HG02870 (cell line): ENCODE measurements around the gene ALMS1.
"Not testable (repeated sequence)": the region's sequence is repeated elsewhere in the genome, so short reads cannot be mapped to it uniquely, and the experiment has no call there.

Experiments used
- ATAC-seq: cut with Tn5 transposase; IDR thresholded peaks from one replicate; pipeline ENCODE4 v1.9.1; 2021; ENCODE audit warnings: mild to moderate bottlenecking, moderate library complexity; ENCODE audit not compliant: unreplicated experiment

The ALMS1 gene

DNA sequence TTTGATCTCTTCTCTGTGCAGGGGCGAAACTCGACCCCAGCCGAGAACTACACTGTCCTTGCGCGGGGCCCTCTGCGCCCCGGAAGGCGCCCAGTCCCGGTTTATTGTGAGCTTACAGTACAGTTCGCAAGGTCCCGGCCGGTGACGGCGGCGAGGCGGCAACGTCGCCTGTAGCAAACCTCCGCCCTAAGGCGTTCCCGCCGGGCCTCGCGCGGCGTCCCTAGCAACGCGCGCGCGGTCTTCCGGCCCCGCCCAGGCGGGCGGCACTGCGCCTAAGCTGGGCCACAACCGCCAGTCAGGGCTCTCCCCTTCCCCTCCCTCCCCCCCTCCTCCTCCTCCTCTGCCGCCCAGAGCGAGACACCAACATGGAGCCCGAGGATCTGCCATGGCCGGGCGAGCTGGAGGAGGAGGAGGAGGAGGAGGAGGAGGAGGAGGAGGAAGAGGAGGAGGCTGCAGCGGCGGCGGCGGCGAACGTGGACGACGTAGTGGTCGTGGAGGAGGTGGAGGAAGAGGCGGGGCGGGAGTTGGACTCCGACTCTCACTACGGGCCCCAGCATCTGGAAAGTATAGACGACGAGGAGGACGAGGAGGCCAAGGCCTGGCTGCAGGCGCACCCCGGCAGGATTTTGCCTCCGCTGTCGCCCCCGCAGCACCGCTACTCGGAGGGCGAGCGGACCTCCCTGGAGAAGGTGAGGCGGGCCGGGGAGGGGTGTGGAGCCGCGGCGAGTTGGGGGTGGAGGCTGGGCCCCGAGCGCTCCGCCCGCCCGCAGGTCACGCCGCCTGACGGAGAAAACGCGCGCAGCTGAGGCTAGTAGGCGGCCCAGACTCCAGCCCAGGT, at the start of gene ALMS1:
ALMS1 (plus strand) TSS at position 333 of the 838 bp plus-strand sequence; CDS start at position 366, 33 bp downstream.
- ATAC-seq: peak; percentile 82

GRCh38 chr2:73337828-73338227, 47.8 kb upstream of the ALMS1 start:
- ATAC-seq: no peak

DNA sequence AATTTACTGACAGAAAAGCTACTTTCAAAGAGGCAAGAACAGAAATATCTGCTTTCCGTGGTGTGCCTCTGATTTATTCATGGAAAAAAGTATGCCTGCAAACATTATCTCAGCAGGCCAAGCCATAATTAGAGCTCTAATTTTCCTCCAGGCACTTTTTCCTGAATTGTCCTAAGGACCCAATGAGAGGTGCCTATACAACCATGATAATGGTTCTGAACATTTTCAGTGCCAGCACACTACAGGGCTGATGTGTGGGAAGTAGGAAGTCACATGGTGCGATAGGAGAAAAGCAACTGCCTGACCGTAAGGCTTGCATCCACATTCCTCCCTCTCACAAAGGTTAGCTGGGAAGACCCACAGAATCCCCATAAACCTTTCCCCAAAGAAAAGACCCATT, 46.4 kb upstream of the ALMS1 start:
- no peak for ATAC-seq

DNA sequence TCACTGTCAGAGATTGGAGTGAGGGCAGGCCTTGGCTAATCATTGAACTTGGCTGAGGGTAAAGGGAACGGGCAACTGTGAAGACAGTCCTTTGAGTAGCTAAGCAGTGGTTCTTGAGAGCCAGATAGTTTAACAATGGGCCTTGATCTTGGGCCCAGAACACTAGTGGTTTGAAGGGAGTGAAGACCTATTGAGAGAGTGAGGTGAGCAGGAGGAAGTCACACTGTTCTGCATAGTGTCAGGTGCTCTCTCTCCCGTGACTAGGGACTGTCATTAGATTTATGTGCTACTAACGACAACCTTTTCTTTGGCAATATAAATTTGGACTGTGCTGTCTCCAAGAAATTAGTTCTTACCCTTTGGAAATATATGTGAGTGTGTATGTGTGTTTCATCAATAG, 44.6 kb upstream of the ALMS1 start:
- ATAC-seq: no peak

DNA sequence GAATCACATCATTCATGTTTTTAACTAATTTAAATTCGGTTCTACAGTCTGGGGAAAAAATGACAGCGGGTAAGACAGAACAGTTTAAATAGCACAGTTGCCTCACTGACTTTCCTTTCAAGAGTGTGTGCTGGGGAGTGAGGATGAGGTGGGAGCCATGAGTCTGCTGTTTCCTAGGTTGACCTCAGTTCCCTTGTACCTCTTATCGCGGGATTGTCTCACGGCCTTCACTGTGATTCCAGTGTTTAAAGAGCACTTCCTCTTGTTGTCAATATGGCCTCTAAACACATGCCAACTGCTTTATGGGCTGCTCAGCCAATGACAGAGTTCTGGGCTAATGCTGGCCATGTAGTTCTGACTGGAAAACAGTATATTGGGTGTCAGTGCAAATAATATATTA, 41.6 kb upstream of the ALMS1 start:
- no peak for ATAC-seq

GRCh38 chr2:73344747-73345146, 40.9 kb upstream of the ALMS1 start:
- ATAC-seq: not testable (repeated sequence)

GRCh38 chr2:73350035-73350691, 35.5 kb upstream of the ALMS1 start:
- ATAC-seq: no peak

GRCh38 chr2:73356097-73356496, 29.5 kb upstream of the ALMS1 start:
- ATAC-seq: no peak

- no peak for ATAC-seq
Observed at GRCh38 chr2:73359915-73360697, 25.5 kb upstream of the ALMS1 start.

DNA sequence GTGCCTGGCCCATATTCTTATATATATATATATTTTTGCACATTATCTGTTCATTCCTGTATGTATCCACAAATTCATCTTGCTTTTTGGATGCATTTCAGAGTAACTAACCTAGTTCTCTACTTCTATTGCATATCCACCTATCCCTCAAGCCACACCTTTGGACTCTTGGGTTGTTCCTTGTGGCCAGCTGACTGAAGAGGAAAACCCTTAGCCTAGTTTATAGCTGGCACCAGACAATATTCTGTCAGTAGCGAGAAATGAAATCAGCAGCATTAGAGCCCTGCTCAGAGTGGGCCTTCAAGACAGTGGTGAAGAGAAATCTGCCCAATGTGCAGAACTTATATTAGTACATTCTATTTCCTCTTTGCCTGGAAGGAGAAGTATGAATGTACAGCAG, 19.6 kb upstream of the ALMS1 start:
- ATAC-seq: no peak

GRCh38 chr2:73368781-73369180, 16.9 kb upstream of the ALMS1 start:
- ATAC-seq: no peak

DNA sequence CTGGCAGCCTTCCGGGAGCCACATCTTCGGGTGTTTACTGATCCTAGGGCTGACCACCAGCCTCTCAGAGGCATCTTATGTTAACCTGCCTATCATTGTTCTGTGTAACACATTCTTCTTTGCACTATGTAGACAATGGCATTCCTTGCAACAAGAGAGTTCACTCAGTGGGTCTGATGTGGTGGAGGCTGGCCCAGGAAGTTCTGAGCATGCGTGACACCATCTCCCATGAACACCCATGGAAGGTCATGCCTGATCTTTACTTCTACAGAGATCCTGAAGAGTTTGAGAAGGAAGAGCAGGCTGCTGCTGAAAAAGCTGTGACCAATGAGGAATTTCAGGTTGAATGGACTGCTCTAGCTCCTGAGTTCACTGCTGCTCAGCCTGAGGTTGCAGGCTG, 15.3 kb upstream of the ALMS1 start:
- no peak for ATAC-seq

GRCh38 chr2:73373344-73373743, 12.3 kb upstream of the ALMS1 start:
- no peak for ATAC-seq

- no peak for ATAC-seq
Observed at GRCh38 chr2:73374269-73374668, 11.4 kb upstream of the ALMS1 start.

- ATAC-seq: no peak
Observed at GRCh38 chr2:73376681-73377080, 9.0 kb upstream of the ALMS1 start.

DNA sequence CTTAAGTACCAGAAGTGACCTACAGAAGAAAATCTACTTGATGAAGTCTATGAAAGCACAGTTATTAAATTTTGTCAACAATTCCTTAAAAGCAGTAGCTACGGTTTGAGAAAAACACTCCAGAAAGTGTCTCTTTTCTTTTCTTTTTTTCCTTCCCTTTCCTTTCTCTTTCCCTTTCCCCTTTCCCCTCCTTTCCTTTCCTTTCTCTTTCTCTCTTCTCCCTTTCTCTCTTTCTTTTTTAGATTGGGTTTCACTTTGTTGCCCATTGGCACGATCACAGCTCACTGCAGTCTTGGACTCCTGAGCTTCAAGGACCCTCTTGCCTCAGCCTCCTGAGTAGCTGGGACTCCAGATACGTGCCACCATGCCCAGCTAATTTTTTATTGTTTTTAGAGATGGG, 2.6 kb upstream of the ALMS1 start:
- ATAC-seq: no peak

DNA sequence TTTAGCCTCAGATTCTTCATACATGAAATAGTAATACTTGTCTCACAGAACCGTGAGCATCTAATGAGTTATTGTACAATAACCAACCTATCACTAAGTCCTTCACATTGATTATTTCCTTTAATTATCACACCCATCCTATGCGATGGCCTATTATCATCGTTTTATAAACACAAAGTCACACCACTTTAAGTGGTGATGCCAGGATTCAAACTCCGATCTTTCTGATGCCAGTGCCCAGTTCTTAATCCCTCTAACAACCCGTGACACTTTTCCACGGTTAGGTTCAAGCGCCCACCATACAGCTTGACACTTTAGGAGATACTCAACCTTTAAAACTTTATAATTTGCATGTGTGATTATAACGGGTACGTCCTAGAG, 523 bp upstream of the ALMS1 start:
- ATAC-seq: no peak

GRCh38 chr2:73386342-73386868, 769 bp downstream of the ALMS1 start:
- peak; percentile 8 for ATAC-seq

GRCh38 chr2:73386894-73387636, 1.4 kb downstream of the ALMS1 start:
- ATAC-seq: no peak

DNA sequence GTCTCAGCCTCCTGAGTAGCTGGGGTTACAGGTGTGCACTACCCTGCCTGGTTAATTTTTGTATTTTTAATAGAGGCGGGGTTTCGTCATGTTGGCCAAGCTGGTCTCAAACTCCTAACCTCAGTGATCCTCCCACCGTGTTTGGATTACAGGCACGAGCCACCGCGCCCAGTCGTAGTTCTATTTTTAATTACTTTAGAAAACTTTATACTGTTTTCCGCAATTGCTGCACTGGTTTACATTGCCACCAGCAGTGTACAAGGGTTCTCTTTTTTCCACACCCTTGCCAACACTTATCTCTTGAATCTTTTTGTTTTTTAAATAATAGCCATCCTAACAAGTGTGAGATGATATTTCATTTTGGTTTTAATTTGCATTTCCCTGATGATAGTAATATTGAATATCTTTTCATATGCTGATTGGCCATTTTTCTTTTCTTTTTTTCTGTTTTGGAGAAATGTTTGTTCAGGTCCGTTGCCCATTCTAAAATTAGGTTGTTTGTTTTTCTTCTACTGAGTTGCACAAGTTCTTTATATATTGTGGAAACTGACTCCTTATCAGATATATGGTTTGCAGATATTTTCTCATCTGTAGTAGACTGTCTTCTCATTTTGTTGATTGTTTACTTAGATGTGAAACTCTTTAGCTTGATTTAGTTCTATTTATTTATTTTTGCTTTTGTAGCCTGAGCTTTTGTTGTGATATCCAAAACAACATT, 16.9 kb downstream of the ALMS1 start:
- ATAC-seq: no peak
